Measurements from ENCODE around the gene KCNAB2.

KCNAB2 gene

DNA sequence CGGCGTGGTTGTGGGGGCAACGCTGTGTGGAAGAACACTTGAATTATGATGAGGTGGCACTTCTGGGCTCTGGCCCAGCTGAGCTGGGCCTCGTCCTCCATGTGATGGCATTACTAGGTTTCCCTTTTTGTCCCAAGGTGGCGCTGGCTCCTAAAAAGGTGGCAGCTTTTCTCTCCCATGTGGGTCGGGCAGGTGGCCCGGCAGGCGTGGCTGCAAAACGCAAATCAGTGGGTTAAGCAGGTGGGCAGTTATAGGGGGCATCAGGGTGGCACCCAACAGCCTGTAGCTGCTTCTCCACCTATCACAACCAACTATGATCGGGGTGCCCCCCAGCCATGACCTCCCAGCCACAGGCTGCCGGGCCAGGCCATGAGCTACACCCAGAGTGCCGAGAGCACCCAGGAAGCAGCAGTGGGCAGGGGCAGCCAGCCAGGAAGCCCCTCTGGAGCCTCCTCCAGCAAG is 59.6 kb downstream of the KCNAB2 start:
- DNase-seq (ENCODE audit: low spot score): no peak
- TF ChIP-seq, protein P1, sequence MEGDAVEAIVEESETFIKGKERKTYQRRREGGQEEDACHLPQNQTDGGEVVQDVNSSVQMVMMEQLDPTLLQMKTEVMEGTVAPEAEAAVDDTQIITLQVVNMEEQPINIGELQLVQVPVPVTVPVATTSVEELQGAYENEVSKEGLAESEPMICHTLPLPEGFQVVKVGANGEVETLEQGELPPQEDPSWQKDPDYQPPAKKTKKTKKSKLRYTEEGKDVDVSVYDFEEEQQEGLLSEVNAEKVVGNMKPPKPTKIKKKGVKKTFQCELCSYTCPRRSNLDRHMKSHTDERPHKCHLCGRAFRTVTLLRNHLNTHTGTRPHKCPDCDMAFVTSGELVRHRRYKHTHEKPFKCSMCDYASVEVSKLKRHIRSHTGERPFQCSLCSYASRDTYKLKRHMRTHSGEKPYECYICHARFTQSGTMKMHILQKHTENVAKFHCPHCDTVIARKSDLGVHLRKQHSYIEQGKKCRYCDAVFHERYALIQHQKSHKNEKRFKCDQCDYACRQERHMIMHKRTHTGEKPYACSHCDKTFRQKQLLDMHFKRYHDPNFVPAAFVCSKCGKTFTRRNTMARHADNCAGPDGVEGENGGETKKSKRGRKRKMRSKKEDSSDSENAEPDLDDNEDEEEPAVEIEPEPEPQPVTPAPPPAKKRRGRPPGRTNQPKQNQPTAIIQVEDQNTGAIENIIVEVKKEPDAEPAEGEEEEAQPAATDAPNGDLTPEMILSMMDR (IDR thresholded peaks at IDR 0.05; ENCODE audit: extremely low read depth, insufficient read depth, missing control alignments): peak; percentile 5
- in situ Hi-C loops (cut with MboI; ENCODE audit: low pct_unique_long_range_greater_than_20kb, low sequenced_read_pairs, unreplicated experiment): no loop called here

DNA sequence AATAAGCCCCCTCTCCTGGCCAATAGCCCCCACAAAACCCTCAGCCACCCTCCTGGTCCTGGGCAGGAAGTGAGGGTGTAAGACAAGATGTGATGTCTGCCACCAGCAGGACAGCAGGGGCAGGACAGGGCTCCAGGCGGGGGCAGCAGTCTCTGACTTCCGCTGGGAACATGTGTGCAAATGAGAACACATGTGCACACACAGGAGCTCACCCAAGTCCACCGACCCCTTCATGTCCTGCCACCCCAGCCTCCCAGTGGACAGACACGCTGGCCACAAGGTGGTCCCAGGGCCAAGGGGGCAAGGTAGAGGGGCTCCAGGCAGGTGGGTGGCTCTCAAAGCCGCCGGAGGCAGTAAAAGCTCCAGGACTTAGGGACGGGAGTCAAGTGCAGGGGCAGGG is 60.1 kb downstream of the KCNAB2 start:
- no peak for DNase-seq (ENCODE audit: low spot score)
- TF ChIP-seq, protein P1 (IDR thresholded peaks at IDR 0.05; ENCODE audit: extremely low read depth, insufficient read depth, missing control alignments): no peak
- in situ Hi-C loops (cut with MboI; ENCODE audit: low pct_unique_long_range_greater_than_20kb, low sequenced_read_pairs, unreplicated experiment): no loop called here

DNA sequence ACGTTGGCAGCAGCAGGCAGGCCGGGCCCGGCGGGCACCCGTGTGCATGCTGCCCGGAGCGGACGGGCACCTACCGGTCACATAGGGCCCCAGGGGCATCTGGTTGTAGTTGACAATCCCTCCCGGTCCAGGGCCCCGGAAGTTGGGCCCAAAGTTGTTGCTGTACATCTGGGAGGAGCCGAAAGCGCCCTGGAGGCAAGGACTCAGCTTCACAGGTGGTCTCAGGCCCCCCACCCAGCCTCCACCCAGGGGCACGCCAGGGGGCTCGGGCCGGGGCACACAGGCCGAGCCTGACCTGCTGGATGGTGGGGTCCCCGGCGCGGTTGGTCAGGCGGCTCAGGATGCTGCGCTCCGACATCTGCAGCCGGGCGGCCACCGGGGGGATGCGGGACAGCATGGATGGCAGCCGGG is 60.6 kb downstream of the KCNAB2 start:
- DNase-seq (ENCODE audit: low spot score): no peak
- in situ Hi-C loops (cut with MboI; ENCODE audit: low pct_unique_long_range_greater_than_20kb, low sequenced_read_pairs, unreplicated experiment): no loop called here
- TF ChIP-seq, protein P1 (IDR thresholded peaks at IDR 0.05; ENCODE audit: extremely low read depth, insufficient read depth, missing control alignments): no peak

DNA sequence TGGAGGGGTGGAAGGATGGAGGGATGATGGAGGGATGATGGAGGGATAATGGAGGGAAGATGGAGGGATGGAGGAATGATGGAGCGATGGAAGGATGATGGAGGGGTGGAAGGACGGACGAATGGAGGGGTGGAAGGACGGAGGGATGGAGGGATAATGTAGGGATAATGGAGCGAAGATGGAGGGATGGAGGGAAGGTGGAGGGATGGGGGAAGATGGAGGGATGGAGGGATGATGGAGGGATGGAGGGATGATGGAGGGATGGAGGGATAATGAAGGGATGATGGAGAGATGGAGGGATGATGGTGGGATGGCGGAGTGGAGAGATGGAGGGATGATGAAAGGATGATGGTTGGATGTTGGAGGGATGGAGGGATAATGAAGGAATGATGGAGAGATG is 61.3 kb downstream of the KCNAB2 start:
- no peak for DNase-seq (ENCODE audit: low spot score)
- in situ Hi-C loops (cut with MboI; ENCODE audit: low pct_unique_long_range_greater_than_20kb, low sequenced_read_pairs, unreplicated experiment): no loop called here
- TF ChIP-seq, protein P1 (IDR thresholded peaks at IDR 0.05; ENCODE audit: extremely low read depth, insufficient read depth, missing control alignments): no peak

DNA sequence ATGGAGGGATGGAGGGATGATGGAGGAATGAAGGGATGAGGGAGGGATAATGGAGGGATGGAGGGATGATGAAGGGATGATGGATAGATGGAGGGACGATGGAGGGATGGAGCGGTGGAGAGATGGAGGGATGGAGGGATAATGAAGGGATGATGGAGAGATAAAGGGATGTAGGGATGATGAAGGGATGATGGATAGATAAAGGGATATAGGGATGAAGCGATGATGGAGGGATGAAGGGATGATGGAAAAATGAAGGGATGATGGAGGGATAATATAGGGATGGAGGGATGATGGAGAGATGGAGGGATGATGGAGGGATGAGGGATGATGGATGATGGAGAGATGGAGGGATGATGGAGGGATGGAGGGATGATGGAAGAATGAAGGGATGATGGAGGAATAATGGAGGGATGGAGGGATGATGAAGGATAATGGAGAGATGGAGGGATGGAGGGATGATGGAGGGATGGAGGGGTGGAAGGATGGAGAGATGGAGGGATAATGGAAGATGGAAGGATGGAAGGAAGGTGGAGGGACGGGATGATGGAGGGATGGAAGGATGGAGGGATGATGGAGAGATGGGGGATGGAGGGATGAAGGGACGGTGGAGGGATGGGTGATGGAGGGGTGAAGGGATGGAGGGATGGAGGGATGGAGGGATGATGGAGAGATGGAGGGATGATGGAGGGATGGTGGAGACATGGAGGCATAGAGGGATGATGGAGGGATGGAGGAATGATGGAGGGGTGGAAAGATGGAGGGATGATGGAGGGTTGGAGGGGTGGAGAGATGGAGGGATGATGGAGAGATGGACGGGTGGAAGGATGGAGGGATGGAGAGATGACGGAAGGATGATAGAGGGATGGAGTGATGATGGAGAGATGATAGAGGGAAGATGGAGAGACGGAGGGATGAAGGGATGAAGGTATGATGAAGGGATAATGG is 62.0 kb downstream of the KCNAB2 start:
- TF ChIP-seq, protein P1 (IDR thresholded peaks at IDR 0.05; ENCODE audit: extremely low read depth, insufficient read depth, missing control alignments): no peak
- in situ Hi-C loops (cut with MboI; ENCODE audit: low pct_unique_long_range_greater_than_20kb, low sequenced_read_pairs, unreplicated experiment): no loop called here
- DNase-seq (ENCODE audit: low spot score): no peak

DNA sequence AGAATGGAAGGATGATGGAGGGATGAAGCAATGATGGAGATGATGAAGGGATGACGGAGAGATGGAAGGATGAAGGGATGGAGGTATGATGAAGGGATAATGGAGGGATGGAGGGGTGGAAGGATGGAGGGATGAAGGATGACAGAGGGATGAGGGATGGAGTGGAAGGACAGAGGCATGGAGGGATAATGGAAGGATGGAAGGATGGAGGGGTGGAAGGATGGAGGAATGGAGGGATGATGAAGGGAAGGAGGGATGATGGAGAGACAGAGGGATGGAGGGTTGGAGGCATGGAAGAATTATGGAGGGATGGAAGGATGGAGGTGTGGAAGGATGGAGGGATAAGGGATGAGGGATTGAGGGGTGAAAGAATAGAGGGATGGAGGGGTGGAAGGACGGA is 62.8 kb downstream of the KCNAB2 start:
- no peak for DNase-seq (ENCODE audit: low spot score)
- in situ Hi-C loops (cut with MboI; ENCODE audit: low pct_unique_long_range_greater_than_20kb, low sequenced_read_pairs, unreplicated experiment): no loop called here
- TF ChIP-seq, protein P1 (IDR thresholded peaks at IDR 0.05; ENCODE audit: extremely low read depth, insufficient read depth, missing control alignments): no peak
